HCT116 (cell line): ENCODE measurements around the gene NPW. TPM values are rescaled to one million over a fixed set of nuclear protein-coding genes. Genes with fewer than 3 reads are reported as not detected.

Experiments
- ATAC-seq: fragments of 200-7000 bp; cut with Tn5 transposase; 2 replicates; pipeline ENCODE4 v1.9.1; 2020; ENCODE audit warnings: mild to moderate bottlenecking, moderate library complexity
- BruUV-seq: library from RNA; stranded (reverse); fragments of 400-500 nt; replicated peaks from 2 replicates; lab custom pipeline; 2021; lab: Mats Ljungman, UMichigan
- CTCF ChIA-PET: fragments of 300-600 bp; sonication (Branson Sonifier 250); formaldehyde crosslinking; loops from one replicate; lab custom pipeline; 2021; ENCODE audit warnings: antibody characterized with exemption; lab: Charles Lee
- POLR2A ChIA-PET: fragments of 300-600, 350-600 bp; sonication (Branson Sonifier 250); formaldehyde crosslinking; loops from one replicate; lab custom pipeline; 2021; ENCODE audit warnings: antibody characterized with exemption; lab: Charles Lee
- RAD21 ChIA-PET, 2 experiments: fragments of 300-600 bp; sonication (Branson Sonifier 250); formaldehyde crosslinking; loops; one replicate each; lab custom pipeline; 2023; ENCODE audit warnings: low total read pairs in 2 of 2; ENCODE audit not compliant: uncharacterized antibody in 2 of 2, unreplicated experiment in 2 of 2, low non-redundant PET in 1 of 2; lab: Charles Lee
- DNase-seq: peaks from one replicate; pipeline ENCODE4 v3.0.0-alpha.2; 2010; ENCODE audit warnings: low read depth, low spot score
- H2AFZ ChIP-seq: fragments of 200-600 bp; shearing (Covaris generic), sonication (generic); 2 replicates; pipeline ENCODE4 v1.6.1; 2017; ENCODE audit warnings: low read depth, mixed run types, mixed read lengths, antibody characterized with exemption, low read length; ENCODE audit not compliant: poor library complexity, severe bottlenecking
- H3K27ac ChIP-seq: 2 replicates; pipeline ENCODE4 v1.5.1; 2012; ENCODE audit warnings: low read depth, low read length
- H3K27me3 ChIP-seq: fragments of 200-600 bp; sonication (generic); 2 replicates; pipeline ENCODE4 v1.6.1; 2016; ENCODE audit warnings: mixed run types, low read length, mixed read lengths; ENCODE audit not compliant: insufficient read depth
- H3K36me3 ChIP-seq, 2 experiments: fragments of 200-500 bp in 1 of 2; fragments of 200-600 bp in 1 of 2; sonication (Bioruptor generic) in 1 of 2; sonication (generic) in 1 of 2; 2 replicates each; pipeline versions ENCODE4 v1.5.1 to v1.6.1; 2014 to 2016; ENCODE audit warnings: low read length in 2 of 2, inconsistent platforms in 1 of 2, mixed read lengths in 1 of 2, mixed run types in 1 of 2; ENCODE audit not compliant: insufficient read depth in 2 of 2, control insufficient read depth in 1 of 2
- H3K4me1 ChIP-seq, 2 experiments: fragments of 200-600 bp in 1 of 2; sonication (generic) in 1 of 2; 2 replicates each; pipeline versions ENCODE4 v1.5.1 to v1.6.1; 2012 to 2017; ENCODE audit warnings: low read length in 2 of 2, inconsistent platforms in 1 of 2, mild to moderate bottlenecking in 1 of 2, mixed read lengths in 1 of 2, mixed run types in 1 of 2, moderate library complexity in 1 of 2; ENCODE audit not compliant: insufficient read depth in 2 of 2, control insufficient read depth in 1 of 2
- H3K4me2 ChIP-seq: fragments of 200-600 bp; sonication (generic); 2 replicates; pipeline ENCODE4 v1.6.1; 2017; ENCODE audit warnings: mixed run types, low read length, mixed read lengths
- H3K4me3 ChIP-seq, 2 experiments: fragments of 200-600 bp in 1 of 2; sonication (generic) in 1 of 2; replicated peaks in 1 of 2; 2 replicates each; pipeline ENCODE4 v1.5.1; 2011 to 2016; ENCODE audit warnings: low read length in 2 of 2, control low read depth in 1 of 2, low read depth in 1 of 2, mild to moderate bottlenecking in 1 of 2, mixed read lengths in 1 of 2, mixed run types in 1 of 2
- H3K79me2 ChIP-seq: fragments of 200-600 bp; sonication (generic); 2 replicates; pipeline ENCODE4 v1.6.1; 2017; ENCODE audit warnings: mild to moderate bottlenecking, mixed run types, low read length, moderate library complexity, mixed read lengths; ENCODE audit not compliant: insufficient read depth
- H3K9ac ChIP-seq: fragments of 200-600 bp; sonication (generic); 2 replicates; pipeline ENCODE4 v1.6.1; 2016; ENCODE audit warnings: low read length, mixed read lengths
- H3K9me2 ChIP-seq: fragments of 200-600 bp; sonication (generic), shearing (Covaris generic); 2 replicates; pipeline ENCODE4 v1.6.1; 2017; ENCODE audit warnings: mixed run types, mild to moderate bottlenecking, moderate library complexity; ENCODE audit not compliant: insufficient read depth
- H3K9me3 ChIP-seq, 2 experiments: fragments of 200-500 bp in 1 of 2; fragments of 200-600 bp in 1 of 2; sonication (Bioruptor generic) in 1 of 2; sonication (generic) in 1 of 2; 2 replicates each; pipeline ENCODE4 v1.6.1; 2014 to 2017; ENCODE audit warnings: low read length in 2 of 2, mixed read lengths in 2 of 2, inconsistent platforms in 1 of 2, low read depth in 1 of 2, mild to moderate bottlenecking in 1 of 2, mixed run types in 1 of 2, moderate library complexity in 1 of 2; ENCODE audit not compliant: control insufficient read depth in 1 of 2, insufficient read depth in 1 of 2
- H4K20me1 ChIP-seq: fragments of 200-600 bp; sonication (generic), shearing (Covaris generic); 2 replicates; pipeline ENCODE4 v1.6.1; 2017; ENCODE audit warnings: mixed run types, mild to moderate bottlenecking, moderate library complexity; ENCODE audit not compliant: insufficient read depth
- CBX3 ChIP-seq: IDR thresholded peaks from 2 replicates; pipeline ENCODE4 v1.6.1; 2012; ENCODE audit warnings: low read depth
- CEBPB ChIP-seq: IDR thresholded peaks from 2 replicates; pipeline ENCODE4 v1.6.1; 2012; ENCODE audit warnings: low read depth
- EGR1 ChIP-seq: IDR thresholded peaks from 2 replicates; pipeline ENCODE4 v1.6.1; 2012; ENCODE audit warnings: low read depth
- ELF1 ChIP-seq: IDR thresholded peaks from 2 replicates; pipeline ENCODE4 v1.6.1; 2012; ENCODE audit warnings: low read depth, borderline replicate concordance
- EZH2 ChIP-seq: fragments of 200-600 bp; sonication (generic); IDR thresholded peaks from 2 replicates; pipeline ENCODE4 v1.6.1; 2017; ENCODE audit warnings: antibody characterized with exemption, mixed run types
- EZH2phosphoT487 ChIP-seq: fragments of 200-600 bp; IDR thresholded peaks from 2 replicates; pipeline ENCODE4 v1.6.1; 2018; ENCODE audit warnings: antibody characterized with exemption, borderline replicate concordance
- FOSL1 ChIP-seq: IDR thresholded peaks from 2 replicates; pipeline ENCODE4 v1.6.1; 2012; ENCODE audit warnings: low read depth
- POLR2A ChIP-seq: IDR thresholded peaks from 2 replicates; pipeline ENCODE4 v1.7.0; 2011; ENCODE audit warnings: borderline replicate concordance; ENCODE audit not compliant: insufficient read depth, insufficient read length; ENCODE audit errors: extremely low read depth
- POLR2AphosphoS5 ChIP-seq: IDR thresholded peaks from 2 replicates; pipeline ENCODE4 v1.6.1; 2011; ENCODE audit warnings: mild to moderate bottlenecking, low read depth, low read length, moderate library complexity
- RAD21 ChIP-seq: IDR thresholded peaks from 2 replicates; pipeline ENCODE4 v1.6.1; 2012; ENCODE audit warnings: low read depth, mild to moderate bottlenecking
- SP1 ChIP-seq: IDR thresholded peaks from 2 replicates; pipeline ENCODE4 v1.6.1; 2012; ENCODE audit warnings: low read depth
- SRF ChIP-seq: IDR thresholded peaks from 2 replicates; pipeline ENCODE4 v1.6.1; 2012; ENCODE audit warnings: low read depth
- TCF7L2 ChIP-seq: IDR thresholded peaks from 2 replicates; pipeline ENCODE4 v1.7.0; 2011; ENCODE audit warnings: borderline replicate concordance, inconsistent platforms; ENCODE audit not compliant: insufficient read depth, insufficient read length; ENCODE audit errors: extremely low read depth
- YY1 ChIP-seq: IDR thresholded peaks from 2 replicates; pipeline ENCODE4 v1.6.1; 2011; ENCODE audit warnings: low read length, low read depth, moderate library complexity, mild to moderate bottlenecking; ENCODE audit not compliant: insufficient replicate concordance; ENCODE audit errors: extremely low read depth
- ZBTB33 ChIP-seq: IDR thresholded peaks from 2 replicates; pipeline ENCODE4 v1.6.1; 2011; ENCODE audit warnings: mild to moderate bottlenecking, low read length, moderate library complexity; ENCODE audit not compliant: insufficient replicate concordance; ENCODE audit errors: extremely low read depth
- ZFX ChIP-seq: fragments of 450-650 bp; IDR thresholded peaks from 2 replicates; pipeline ENCODE4 v1.6.1; 2017
- ZNF274 ChIP-seq: fragments of 200-500 bp; sonication (Bioruptor generic); IDR thresholded peaks from 2 replicates; pipeline ENCODE4 v1.6.1; 2014; ENCODE audit warnings: mild to moderate bottlenecking, low read depth, low read length, inconsistent platforms
- intact Hi-C: fragments of 100-400 bp; cut with micrococcal nuclease; formaldehyde crosslinking; loops from 2 replicates; pipeline ENCODE4 v1.10.0; 2022
- total RNA-seq: library from RNA; stranded (reverse); gene quantifications from one replicate; pipeline ENCODE4 v1.2.1, GENCODE V29; 2021; ENCODE audit not compliant: unreplicated experiment
- TF ChIP-seq, protein P1 (sequence below): IDR thresholded peaks from 2 replicates; pipeline ENCODE4 v1.6.1; 2012
- TF ChIP-seq, protein P2 (sequence below): IDR thresholded peaks from 2 replicates; pipeline ENCODE4 v1.6.1; 2012
- TF ChIP-seq, protein P3 (sequence below), 3 experiments: fragments of 200-600 bp in 1 of 3; sonication (generic) in 1 of 3; IDR thresholded peaks in 2 of 3; conservative IDR thresholded peaks in 1 of 3; 2 replicates each; pipeline ENCODE4 v1.5.1; 2012 to 2017; ENCODE audit warnings: low read depth in 2 of 3, low read length in 2 of 3, antibody characterized with exemption in 1 of 3, borderline replicate concordance in 1 of 3, control low read depth in 1 of 3, mild to moderate bottlenecking in 1 of 3, mixed read lengths in 1 of 3, mixed run types in 1 of 3, moderate library complexity in 1 of 3; ENCODE audit not compliant: insufficient read depth in 1 of 3

NPW gene
- total RNA-seq, 1 experiment from 2014 or later, result 226 TPM

DNA sequence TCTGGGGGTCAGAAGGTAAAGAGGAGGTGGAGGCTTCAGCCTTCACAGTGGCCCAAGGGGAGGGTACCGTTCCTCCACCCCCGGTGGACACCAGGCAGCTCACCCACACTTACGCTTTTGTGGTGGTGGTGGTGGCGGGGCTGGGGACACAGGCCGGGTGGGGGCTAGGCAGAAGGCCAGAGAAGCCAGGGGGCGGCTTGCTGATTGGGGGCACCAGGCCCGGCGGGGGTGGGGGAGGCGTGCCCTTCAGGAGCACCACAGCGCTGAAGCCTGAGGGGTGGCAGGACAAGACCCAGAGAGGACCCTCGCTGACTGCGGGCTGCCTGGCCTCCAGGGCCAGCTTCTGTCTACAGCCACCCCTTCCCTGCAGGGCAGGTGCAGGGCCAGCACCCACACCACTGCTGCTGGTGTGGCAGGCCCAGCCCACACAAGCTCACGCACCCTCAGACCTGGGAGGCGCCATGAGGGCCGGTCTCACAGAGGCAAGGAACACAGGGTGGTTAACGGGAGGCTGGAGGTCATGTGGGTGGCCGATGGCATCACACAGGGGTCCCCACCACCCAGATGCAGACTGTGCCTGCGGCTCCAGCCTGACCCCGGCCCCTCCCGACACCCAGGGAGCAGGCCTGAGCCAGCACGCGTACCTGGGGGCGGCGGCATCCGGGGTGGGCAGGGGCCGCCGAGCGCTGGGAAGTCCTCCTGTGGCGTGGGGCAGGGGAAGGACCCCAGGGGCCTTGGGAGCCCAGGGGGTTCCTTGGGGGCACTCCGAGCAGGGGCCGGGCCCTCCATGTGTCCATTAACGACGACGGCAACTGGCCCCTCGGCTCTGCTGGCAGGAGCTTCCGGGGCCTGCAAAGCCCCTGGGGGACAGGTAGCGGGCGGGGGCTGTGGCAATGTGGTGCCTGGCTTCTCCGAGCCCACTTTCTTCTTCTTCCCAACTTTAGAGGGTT is 20.5 kb upstream of the NPW start:
- Histone ChIP-seq H2AFZ (no peak overlapping the region), H3K4me3 (no peak overlapping the region), H3K4me2 (no peak overlapping the region), H4K20me1 (no peaks in the 10 kb centered on the region; the same call in 1 of the 2 replicates), H3K27me3 (no peaks in the 10 kb centered on the region), H3K36me3 (peaks cover 25 to 51% of the 10 kb centered on the region in 2 experiments; a peak in 3 of 4 replicates), H3K9me3 (no peaks in the 10 kb centered on the region), H3K9me2 (no peaks in the 10 kb centered on the region), H3K27ac (no peak overlapping the region), H3K4me1 (peaks cover 2 to 7% of the 10 kb centered on the region in 2 experiments), H3K79me2 (peaks cover 28% of the 10 kb centered on the region), H3K9ac (no peak overlapping the region)
- intact Hi-C loops, result no loop called here
- ATAC-seq, result no peak
- POLR2A ChIA-PET, result interaction anchor here (1.8 kb wide), 1 partner anchor 9 kb away, joined by 3 read pairs; no protein-coding TSS in a partner anchor
- CTCF ChIA-PET, result no interaction called here
- TF ChIP-seq TCF7L2 (no peak), EZH2 (no peak), POLR2A (no peak), EGR1 (no peak), POLR2AphosphoS5 (no peak), ZFX (no peak), FOSL1 (no peak), SP1 (no peak), CBX3 (no peak), ELF1 (no peak), SRF (no peak), RAD21 (no peak), CEBPB (no peak), ZBTB33 (no peak), YY1 (no peak), ZNF274 (no peak), EZH2phosphoT487 (no peak)
- TF ChIP-seq, protein P1, sequence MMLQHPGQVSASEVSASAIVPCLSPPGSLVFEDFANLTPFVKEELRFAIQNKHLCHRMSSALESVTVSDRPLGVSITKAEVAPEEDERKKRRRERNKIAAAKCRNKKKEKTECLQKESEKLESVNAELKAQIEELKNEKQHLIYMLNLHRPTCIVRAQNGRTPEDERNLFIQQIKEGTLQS, result no peak
- TF ChIP-seq, protein P2, sequence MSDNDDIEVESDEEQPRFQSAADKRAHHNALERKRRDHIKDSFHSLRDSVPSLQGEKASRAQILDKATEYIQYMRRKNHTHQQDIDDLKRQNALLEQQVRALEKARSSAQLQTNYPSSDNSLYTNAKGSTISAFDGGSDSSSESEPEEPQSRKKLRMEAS, result no peak
- TF ChIP-seq, protein P3, sequence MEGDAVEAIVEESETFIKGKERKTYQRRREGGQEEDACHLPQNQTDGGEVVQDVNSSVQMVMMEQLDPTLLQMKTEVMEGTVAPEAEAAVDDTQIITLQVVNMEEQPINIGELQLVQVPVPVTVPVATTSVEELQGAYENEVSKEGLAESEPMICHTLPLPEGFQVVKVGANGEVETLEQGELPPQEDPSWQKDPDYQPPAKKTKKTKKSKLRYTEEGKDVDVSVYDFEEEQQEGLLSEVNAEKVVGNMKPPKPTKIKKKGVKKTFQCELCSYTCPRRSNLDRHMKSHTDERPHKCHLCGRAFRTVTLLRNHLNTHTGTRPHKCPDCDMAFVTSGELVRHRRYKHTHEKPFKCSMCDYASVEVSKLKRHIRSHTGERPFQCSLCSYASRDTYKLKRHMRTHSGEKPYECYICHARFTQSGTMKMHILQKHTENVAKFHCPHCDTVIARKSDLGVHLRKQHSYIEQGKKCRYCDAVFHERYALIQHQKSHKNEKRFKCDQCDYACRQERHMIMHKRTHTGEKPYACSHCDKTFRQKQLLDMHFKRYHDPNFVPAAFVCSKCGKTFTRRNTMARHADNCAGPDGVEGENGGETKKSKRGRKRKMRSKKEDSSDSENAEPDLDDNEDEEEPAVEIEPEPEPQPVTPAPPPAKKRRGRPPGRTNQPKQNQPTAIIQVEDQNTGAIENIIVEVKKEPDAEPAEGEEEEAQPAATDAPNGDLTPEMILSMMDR (IDR thresholded peaks at IDR 0.05 in 2 of 3, conservative IDR thresholded peaks at IDR 0.05 in 1 of 3; ENCODE audit: borderline replicate concordance in 1 of 3, insufficient read depth in 1 of 3, low read depth in 2 of 3, low read length in 2 of 3), result no peak
- RAD21 ChIA-PET, result no interaction called here
- no TSS peak for BruUV-seq
- DNase-seq, result no peak
